ENCODE results near the gene KLHL29.

KLHL29 gene

DNA sequence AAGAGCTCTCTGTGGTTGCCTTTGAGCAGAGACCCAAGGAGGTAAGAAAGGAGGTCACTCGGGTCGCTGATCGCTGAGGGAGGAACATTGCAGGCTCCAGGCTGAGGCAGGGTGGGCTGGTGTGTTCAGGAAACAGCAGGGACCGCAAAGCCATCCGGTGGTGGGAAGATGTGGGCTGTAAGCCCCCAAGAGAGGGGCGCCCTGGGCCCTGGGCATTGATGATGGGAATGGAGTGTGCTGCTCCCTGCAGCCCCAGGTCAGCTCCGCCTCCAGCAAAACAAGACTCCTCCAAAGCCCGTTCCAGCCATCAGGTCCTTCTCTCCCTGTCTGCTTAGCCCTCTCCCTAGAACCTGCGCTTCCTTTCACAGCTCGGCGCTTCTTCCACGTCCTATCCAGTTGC, 229.7 kb downstream of the KLHL29 start:
- DNase-seq (ENCODE audit: low read depth in 2 of 2), result no peak

GRCh38 chr2:23615216-23616020, 230.4 kb downstream of the KLHL29 start:
- no peak for DNase-seq (ENCODE audit: low read depth in 2 of 2)

- DNase-seq (ENCODE audit: low read depth in 2 of 2), result no peak
Measured at GRCh38 chr2:23616630-23617029, 231.7 kb downstream of the KLHL29 start.

DNA sequence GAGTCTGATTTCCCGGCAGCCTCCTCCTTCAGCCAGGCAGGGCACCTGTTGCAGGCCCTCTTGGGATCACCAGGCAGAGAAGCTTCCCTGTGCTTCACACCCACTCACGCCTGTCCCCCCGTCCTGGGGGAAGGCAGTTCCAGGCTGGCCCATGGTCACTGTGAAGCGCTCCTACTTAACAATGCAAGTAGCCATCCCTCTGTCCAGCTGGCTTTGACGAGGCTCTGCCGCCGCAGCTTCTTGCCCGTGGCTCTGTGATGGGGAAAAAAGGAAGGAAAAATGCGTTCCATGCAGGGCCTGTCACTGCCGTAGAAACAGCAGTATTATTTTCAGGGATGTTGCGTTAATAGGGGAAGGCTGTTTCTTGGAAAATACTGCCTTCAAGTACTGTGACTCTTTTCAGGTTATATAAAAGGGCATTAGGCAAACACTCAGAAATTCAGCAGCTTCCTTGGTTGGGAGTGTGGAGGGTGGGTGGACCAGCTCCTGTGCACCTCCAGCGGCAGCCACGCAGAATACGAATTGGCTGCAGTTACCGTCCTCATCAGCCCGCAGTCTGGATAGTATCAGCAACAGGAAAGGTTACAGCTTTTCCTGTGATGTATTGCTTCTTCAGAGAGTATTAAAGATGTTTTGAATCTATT, 232.3 kb downstream of the KLHL29 start:
- no peak for DNase-seq (ENCODE audit: low read depth in 2 of 2)

DNA sequence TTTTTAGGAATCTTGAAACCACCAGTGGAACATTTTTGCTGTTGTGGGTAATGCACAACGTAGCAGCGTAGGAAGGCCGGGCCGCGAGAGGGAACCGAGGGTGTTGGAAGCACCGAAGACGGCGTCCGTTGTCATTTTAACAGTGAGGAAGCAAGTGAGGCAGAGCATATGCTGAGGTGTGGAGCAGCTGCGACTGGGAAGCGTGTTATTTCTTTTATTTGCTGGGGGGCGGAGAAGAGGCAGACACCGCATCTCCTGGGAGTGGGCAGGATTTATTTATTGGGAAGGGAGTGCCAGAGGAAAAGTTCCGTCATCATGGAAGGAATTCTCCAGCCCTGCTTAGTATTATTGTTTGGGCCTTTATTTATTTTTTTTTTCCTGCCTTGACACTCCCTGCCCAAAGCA, 232.8 kb downstream of the KLHL29 start:
- no peak for DNase-seq (ENCODE audit: low read depth in 2 of 2)

- no peak for DNase-seq (ENCODE audit: low read depth in 2 of 2)
Measured at GRCh38 chr2:23618265-23618664, 233.3 kb downstream of the KLHL29 start.

DNA sequence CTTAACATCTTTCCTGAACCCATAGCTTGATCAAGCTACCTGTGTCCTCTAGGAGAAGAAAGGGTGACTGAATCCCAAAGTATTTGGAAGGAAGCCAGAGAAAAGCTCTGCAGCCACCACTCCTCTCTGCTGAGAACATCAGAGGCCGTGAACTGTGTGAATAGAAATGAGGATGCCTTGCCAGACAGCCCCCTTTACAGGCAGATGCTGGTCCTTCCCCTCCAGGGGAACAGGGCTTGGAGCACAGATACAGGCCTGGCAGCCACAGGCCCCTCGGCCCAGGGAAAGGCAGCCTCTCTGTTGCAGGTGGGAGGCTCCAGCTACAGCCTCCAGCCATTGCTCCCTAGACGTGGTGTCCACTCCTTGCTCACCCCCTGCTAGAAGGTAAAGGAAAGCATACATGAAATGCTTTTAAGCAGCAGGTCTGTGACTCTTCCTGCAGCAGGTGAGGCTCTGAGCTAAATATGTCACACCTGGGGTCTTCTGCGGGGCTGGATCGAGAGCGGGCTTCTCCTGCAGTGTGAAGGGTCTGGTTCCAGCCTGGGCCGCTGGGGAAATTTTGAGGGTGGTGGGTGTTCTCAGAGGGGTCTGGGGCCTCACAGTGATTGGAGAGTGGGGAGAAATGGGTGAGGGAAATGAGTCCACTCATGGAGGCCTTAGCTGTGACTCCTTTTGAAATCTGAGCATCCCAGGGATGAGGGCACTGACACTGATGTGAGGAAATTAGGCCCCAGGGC, 234.0 kb downstream of the KLHL29 start:
- DNase-seq (ENCODE audit: low read depth in 2 of 2), result no peak

DNA sequence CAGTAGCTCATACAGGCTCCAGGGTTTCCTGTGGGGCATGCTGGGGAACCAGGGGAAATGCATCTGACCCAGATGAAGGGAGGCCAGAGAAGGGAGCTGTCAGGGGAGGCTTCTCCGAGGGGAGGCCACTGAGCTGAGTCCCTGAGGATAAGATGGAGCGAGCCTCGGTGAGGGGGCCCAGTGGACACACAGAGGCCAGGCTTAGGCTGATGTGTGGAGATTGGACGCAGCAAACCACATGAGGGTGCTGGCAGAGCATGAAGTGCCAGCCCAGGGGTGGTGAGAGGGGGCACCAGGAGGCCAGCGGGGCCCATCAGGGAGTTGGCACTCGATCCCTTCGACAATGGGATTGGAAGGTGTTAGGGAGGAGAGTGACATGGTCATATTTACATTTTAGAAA, 235.0 kb downstream of the KLHL29 start:
- DNase-seq (ENCODE audit: low read depth in 2 of 2), result no peak

GRCh38 chr2:23620841-23621341, 235.9 kb downstream of the KLHL29 start:
- DNase-seq (ENCODE audit: low read depth in 2 of 2), result no peak

DNA sequence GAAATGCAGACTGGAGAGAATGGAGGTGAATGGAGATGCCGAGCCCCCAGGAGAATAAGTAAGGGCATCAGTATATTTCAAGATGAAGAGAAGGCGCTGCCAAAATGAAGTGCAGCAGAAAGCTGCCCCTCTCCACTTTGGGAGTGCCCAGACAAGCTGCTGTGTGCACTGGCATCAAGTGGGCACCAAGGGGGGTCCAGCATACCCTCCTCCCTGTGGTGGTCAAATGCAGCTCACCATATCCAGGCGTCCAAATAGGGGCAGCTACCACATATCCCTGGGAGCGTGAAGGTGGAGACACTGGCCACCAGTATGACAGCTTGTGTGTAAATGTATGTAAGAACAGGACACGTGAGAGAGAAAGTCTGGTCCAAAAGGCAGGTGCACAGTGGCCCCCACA, 236.6 kb downstream of the KLHL29 start:
- no peak for DNase-seq (ENCODE audit: low read depth in 2 of 2)

- no peak for DNase-seq (ENCODE audit: low read depth in 2 of 2)
Measured at GRCh38 chr2:23622466-23622865, 237.5 kb downstream of the KLHL29 start.

- DNase-seq (ENCODE audit: low read depth in 2 of 2), result no peak
Measured at GRCh38 chr2:23622966-23623675, 238.1 kb downstream of the KLHL29 start.

- DNase-seq (ENCODE audit: low read depth in 2 of 2), result peak in 1 of 2 experiments; percentile 44
Measured at GRCh38 chr2:23624378-23624777, 239.4 kb downstream of the KLHL29 start.

GRCh38 chr2:23624915-23625314, 239.9 kb downstream of the KLHL29 start:
- DNase-seq (ENCODE audit: low read depth in 2 of 2), result no peak

- no peak for DNase-seq (ENCODE audit: low read depth in 2 of 2)
Measured at GRCh38 chr2:23625726-23626125, 240.7 kb downstream of the KLHL29 start.

DNA sequence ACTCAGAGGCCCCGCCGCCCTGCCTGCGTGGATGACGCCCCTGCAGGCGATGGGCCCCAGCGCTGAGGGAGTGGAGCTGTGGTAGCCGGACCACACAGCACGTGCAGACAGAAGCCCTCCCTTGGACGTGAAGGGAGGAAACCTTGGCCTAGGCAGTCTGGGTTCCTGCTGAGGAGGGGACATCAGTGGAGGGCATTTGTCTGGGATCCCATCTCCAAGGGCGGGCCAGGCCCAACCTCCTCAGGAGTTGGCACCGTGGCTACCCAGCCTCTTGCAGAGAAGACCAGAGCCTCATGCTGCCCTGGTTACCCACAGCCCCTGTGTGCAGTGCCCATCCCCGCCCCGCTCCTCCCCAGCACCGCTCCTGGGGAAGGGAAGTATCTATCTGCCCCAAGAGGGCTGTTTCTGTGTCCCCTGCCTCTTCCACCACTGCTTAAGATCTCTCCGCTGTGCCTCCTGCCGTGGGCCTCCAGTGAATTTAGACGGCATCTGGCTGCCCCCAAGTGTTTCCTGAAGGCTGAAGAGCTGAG, 241.8 kb downstream of the KLHL29 start:
- DNase-seq (ENCODE audit: low read depth in 2 of 2), result no peak

- no peak for DNase-seq (ENCODE audit: low read depth in 2 of 2)
Measured at GRCh38 chr2:23627236-23628009, 242.4 kb downstream of the KLHL29 start.

DNA sequence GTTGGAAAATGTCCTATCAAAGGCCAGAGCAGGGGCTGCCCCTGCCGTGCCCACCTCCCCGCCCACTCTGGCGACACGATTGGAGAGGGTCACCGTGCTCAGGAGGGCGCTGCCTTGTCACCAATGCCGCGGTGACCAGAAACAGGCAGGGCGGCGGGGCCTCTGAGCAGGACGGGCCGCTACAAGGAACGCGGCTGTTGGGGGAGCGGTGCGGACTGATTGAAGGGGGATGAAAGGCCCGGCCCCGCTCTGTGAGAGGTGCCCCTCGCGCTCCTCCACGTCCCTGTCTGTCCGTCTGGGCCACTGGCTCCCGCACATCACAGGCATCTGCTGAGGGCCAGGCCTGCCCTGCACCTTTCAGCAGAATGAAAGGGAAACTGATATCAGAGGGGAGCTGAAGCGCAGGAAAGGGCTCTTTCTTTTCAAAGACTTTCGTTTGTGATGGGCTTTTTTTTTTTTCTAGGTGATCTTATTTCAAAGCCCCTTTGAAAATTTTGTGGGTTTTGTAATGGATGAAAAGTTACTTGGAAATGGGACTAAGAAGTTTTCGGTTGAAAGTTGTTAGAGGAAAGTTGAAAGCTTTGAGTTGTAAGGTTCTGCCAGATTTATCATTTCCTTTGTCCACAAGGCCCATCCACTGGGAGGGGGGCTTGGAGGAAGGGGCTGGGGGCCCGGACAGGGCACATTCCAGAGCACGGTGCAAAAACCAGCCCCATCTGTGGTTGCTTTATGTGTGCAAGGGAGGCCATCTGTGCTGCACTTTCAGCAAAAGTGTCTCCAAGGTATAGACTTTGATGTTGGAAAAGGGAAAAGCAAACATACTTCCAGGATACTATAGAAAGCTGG, 244.2 kb downstream of the KLHL29 start:
- no peak for DNase-seq (ENCODE audit: low read depth in 2 of 2)

GRCh38 chr2:23629772-23630480, 244.9 kb downstream of the KLHL29 start:
- DNase-seq (ENCODE audit: low read depth in 2 of 2), result no peak

Measured in stimulated activated CD4-positive, alpha-beta T cell treated with anti-CD3 and anti-CD28 coated beads, Interleukin-12 subunit alpha, Interleukin-12 subunit beta, amount 100 ng/mL, for 24 hours (primary cell).